Fibroblast of skin of back (primary cell): Measurements from ENCODE around the gene TMOD3. TPM values are rescaled to one million over a fixed set of nuclear protein-coding genes. Genes with fewer than 3 reads are reported as not detected.
"Not testable (repeated sequence)": the region's sequence is repeated elsewhere in the genome, so short reads cannot be mapped to it uniquely, and the experiment has no call there.

Experiments
- DNase-seq: peaks from one replicate; pipeline ENCODE4 v3.0.0-alpha.2; 2013
- polyA plus RNA-seq, 2 experiments: library from polyadenylated mRNA; unstranded; fragments of 120-200 nt; gene quantifications; one replicate each; pipeline ENCODE4 v1.2.1, GENCODE V29; 2013; ENCODE audit not compliant: insufficient read length in 2 of 2

Gene TMOD3
- polyA plus RNA-seq (2013, experiment 1 of 2; ENCODE audit: insufficient read length) = 37.5 TPM
- 39.6 TPM for polyA plus RNA-seq (2013, experiment 2 of 2; ENCODE audit: insufficient read length)

GRCh38 chr15:51829376-51830275 lies at the start of gene TMOD3:
TMOD3 (plus strand) TSS chr15:51829653; CDS start chr15:51862885, 33,232 bp downstream.
- DNase-seq = peak; percentile 88

- no peak for DNase-seq
Measured at GRCh38 chr15:51780636-51781035, 48.8 kb upstream of the TMOD3 start.

GRCh38 chr15:51781506-51781905 lies 47.9 kb upstream of the TMOD3 start:
- DNase-seq = no peak

- DNase-seq = no peak
Measured at GRCh38 chr15:51782357-51782896, 47.0 kb upstream of the TMOD3 start.

GRCh38 chr15:51783967-51784366 lies 45.5 kb upstream of the TMOD3 start:
- no peak for DNase-seq

GRCh38 chr15:51787130-51787529 lies 42.3 kb upstream of the TMOD3 start:
- DNase-seq = not testable (repeated sequence)

GRCh38 chr15:51792474-51792873 lies 37.0 kb upstream of the TMOD3 start:
- not testable (repeated sequence) for DNase-seq

- DNase-seq = no peak
Measured at GRCh38 chr15:51793521-51794305, 35.7 kb upstream of the TMOD3 start.

GRCh38 chr15:51796847-51797401 lies 32.5 kb upstream of the TMOD3 start:
- peak; percentile 22 for DNase-seq

- no peak for DNase-seq
Measured at GRCh38 chr15:51798281-51798680, 31.2 kb upstream of the TMOD3 start.

- DNase-seq = no peak
Measured at GRCh38 chr15:51799282-51800252, 29.9 kb upstream of the TMOD3 start.

GRCh38 chr15:51801391-51801835 lies 28.0 kb upstream of the TMOD3 start:
- no peak for DNase-seq

- DNase-seq = no peak
Measured at GRCh38 chr15:51802593-51802992, 26.9 kb upstream of the TMOD3 start.

GRCh38 chr15:51803965-51804364 lies 25.5 kb upstream of the TMOD3 start:
- DNase-seq = peak; percentile 23

GRCh38 chr15:51806123-51806522 lies 23.3 kb upstream of the TMOD3 start:
- DNase-seq = no peak

GRCh38 chr15:51809457-51809856 lies 20.0 kb upstream of the TMOD3 start:
- DNase-seq = no peak

GRCh38 chr15:51812598-51812997 lies 16.9 kb upstream of the TMOD3 start:
- no peak for DNase-seq

GRCh38 chr15:51814606-51815005 lies 14.8 kb upstream of the TMOD3 start:
- DNase-seq = no peak

GRCh38 chr15:51816611-51817010 lies 12.8 kb upstream of the TMOD3 start:
- DNase-seq = no peak

- DNase-seq = no peak
Measured at GRCh38 chr15:51818150-51818549, 11.3 kb upstream of the TMOD3 start.

GRCh38 chr15:51825698-51826097 lies 3.8 kb upstream of the TMOD3 start:
- no peak for DNase-seq
